GM23248 (cell line): ENCODE measurements around the gene LHX5.

Experiments
- EZH2 ChIP-seq: fragments of 200-600 bp; sonication (generic); IDR thresholded peaks from 2 replicates; pipeline ENCODE4 v1.6.1; 2018; ENCODE audit warnings: antibody characterized with exemption, mild to moderate bottlenecking; ENCODE audit not compliant: insufficient read depth, poor library complexity, severe bottlenecking
- EZH2phosphoT487 ChIP-seq: fragments of 200-600 bp; sonication (generic); IDR thresholded peaks from 2 replicates; pipeline ENCODE4 v1.6.1; 2018; ENCODE audit warnings: antibody characterized with exemption, moderate library complexity, mild to moderate bottlenecking, low read depth; ENCODE audit not compliant: insufficient read depth

DNA sequence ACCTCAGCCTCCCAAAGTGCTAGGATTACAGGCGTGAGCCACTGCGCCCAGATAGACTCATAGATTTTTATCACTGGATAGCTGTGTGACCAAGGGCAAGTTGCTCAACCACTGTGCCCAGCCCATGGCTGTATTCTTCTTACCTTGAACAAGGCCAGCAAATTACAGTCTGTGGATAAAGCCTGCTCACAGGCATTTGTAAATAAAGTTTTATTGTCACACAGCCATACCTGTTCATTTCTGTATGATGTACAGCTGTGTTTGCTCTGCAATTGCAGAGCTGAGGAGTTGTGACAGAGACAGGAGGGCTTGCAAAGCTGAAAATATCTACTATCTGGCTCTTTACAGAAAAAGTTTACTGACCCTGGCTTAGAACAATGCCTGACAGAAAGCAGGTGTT is 35.2 kb upstream of the LHX5 start:
- TF ChIP-seq EZH2 (no peak), EZH2phosphoT487 (no peak)
